MM.1S (cell line): ENCODE results near the gene FHL1.

Experiments used
- DNase-seq: peaks from one replicate; pipeline ENCODE4 v3.0.0-alpha.2; 2015
- H2AFZ ChIP-seq: fragments of 300-600 bp; sonication (generic); 2 replicates; pipeline ENCODE4 v1.6.0; 2016; ENCODE audit warnings: antibody characterized with exemption, low read length
- H3F3A ChIP-seq: fragments of 300-600 bp; sonication (generic); 2 replicates; pipeline ENCODE4 v1.6.1; 2016; ENCODE audit warnings: mild to moderate bottlenecking, antibody characterized with exemption, low read length, moderate library complexity, mixed read lengths; ENCODE audit not compliant: insufficient read depth
- H3K27ac ChIP-seq: fragments of 300-600 bp; sonication (generic); 2 replicates; pipeline ENCODE4 v1.5.1; 2016; ENCODE audit warnings: mild to moderate bottlenecking, low read length
- H3K27me3 ChIP-seq: fragments of 300-600 bp; sonication (generic); replicated peaks from 2 replicates; pipeline ENCODE4 v1.6.0; 2016; ENCODE audit warnings: low read length; ENCODE audit not compliant: insufficient read depth
- H3K36me3 ChIP-seq: fragments of 300-600 bp; sonication (generic); replicated peaks from 2 replicates; pipeline ENCODE4 v1.6.1; 2016; ENCODE audit warnings: mild to moderate bottlenecking, low read length, mixed read lengths; ENCODE audit not compliant: insufficient read depth
- H3K4me1 ChIP-seq: fragments of 300-600 bp; sonication (generic); 2 replicates; pipeline ENCODE4 v1.6.1; 2016; ENCODE audit warnings: low read length, mixed read lengths
- H3K4me2 ChIP-seq: fragments of 300-600 bp; sonication (generic); 2 replicates; pipeline ENCODE4 v1.6.0; 2016; ENCODE audit warnings: low read depth, low read length
- H3K4me3 ChIP-seq: fragments of 300-600 bp; sonication (generic); 2 replicates; pipeline ENCODE4 v1.5.1; 2016; ENCODE audit warnings: low read length, mixed read lengths
- H3K79me2 ChIP-seq: fragments of 300-600 bp; sonication (generic); 2 replicates; pipeline ENCODE4 v1.6.1; 2016; ENCODE audit warnings: mixed run types, low read length, mixed read lengths
- H3K9ac ChIP-seq: fragments of 300-600 bp; sonication (generic); 2 replicates; pipeline ENCODE4 v1.6.1; 2016; ENCODE audit warnings: low read length, mixed read lengths
- H3K9me2 ChIP-seq: fragments of 300-600 bp; sonication (generic); replicated peaks from 2 replicates; pipeline ENCODE4 v1.6.1; 2016; ENCODE audit warnings: mild to moderate bottlenecking, low read length, mixed read lengths; ENCODE audit not compliant: insufficient read depth
- H3K9me3 ChIP-seq: fragments of 300-600 bp; sonication (generic); replicated peaks from 2 replicates; pipeline ENCODE4 v1.6.1; 2016; ENCODE audit warnings: mild to moderate bottlenecking, low read length, mixed read lengths; ENCODE audit not compliant: insufficient read depth
- H4K20me1 ChIP-seq: fragments of 300-600 bp; sonication (generic); 2 replicates; pipeline ENCODE4 v1.6.1; 2016; ENCODE audit warnings: mild to moderate bottlenecking, low read length, moderate library complexity, mixed read lengths; ENCODE audit not compliant: insufficient read depth
- EZH2 ChIP-seq: fragments of 300-600 bp; sonication (generic); optimal IDR thresholded peaks from 2 replicates; pipeline ENCODE3; 2017; ENCODE audit warnings: low read depth, mild to moderate bottlenecking, antibody characterized with exemption, low read length, mixed read lengths
- EZH2phosphoT487 ChIP-seq: fragments of 300-600 bp; sonication (generic); IDR thresholded peaks from 2 replicates; pipeline ENCODE4 v1.6.1; 2018; ENCODE audit warnings: antibody characterized with exemption, low read length
- TF ChIP-seq, protein P1 (sequence below): fragments of 300-600 bp; sonication (generic); IDR thresholded peaks from 2 replicates; pipeline ENCODE4 v1.5.1; 2016; ENCODE audit warnings: antibody characterized with exemption, low read length, mixed read lengths

The FHL1 gene

DNA sequence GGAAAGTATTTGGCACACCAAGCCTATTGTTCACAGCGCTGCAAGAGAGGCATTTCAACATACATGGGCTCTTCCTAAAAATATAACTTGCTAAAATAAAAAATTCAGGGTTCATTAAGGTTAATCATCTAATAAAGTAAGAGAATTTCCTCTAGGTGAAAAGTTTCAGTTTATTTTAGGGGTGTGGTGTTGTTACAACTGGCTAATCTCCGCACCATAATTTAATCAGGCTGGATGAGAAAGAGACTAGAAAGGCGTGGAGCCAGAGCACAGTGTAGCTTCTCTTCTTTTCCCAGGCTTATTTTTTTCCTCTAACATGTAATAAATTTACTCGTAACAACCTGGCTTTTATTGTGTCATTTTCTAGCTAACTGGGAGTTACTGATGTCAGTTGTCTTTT lies 47.9 kb downstream of the FHL1 start:
- Histone ChIP-seq H3K9me3 (no peaks in the 10 kb centered on the region), H3K27me3 (no peaks in the 10 kb centered on the region), H3K79me2 (peaks cover 7% of the 10 kb centered on the region; the same call in 1 of the 2 replicates), H3F3A (no peaks in the 10 kb centered on the region), H3K9ac (no peak overlapping the region), H3K4me1 (0 out of 2 replicates have a peak, but pooled peaks cover 1% of the 10 kb centered on the region), H3K36me3 (no peaks in the 10 kb centered on the region), H4K20me1 (no peaks in the 10 kb centered on the region), H2AFZ (no peak overlapping the region), H3K9me2 (no peaks in the 10 kb centered on the region), H3K4me3 (no peak overlapping the region), H3K4me2 (no peak overlapping the region), H3K27ac (no peak overlapping the region)
- TF ChIP-seq EZH2: no peak
- no peak for TF ChIP-seq EZH2phosphoT487
- TF ChIP-seq, protein P1, sequence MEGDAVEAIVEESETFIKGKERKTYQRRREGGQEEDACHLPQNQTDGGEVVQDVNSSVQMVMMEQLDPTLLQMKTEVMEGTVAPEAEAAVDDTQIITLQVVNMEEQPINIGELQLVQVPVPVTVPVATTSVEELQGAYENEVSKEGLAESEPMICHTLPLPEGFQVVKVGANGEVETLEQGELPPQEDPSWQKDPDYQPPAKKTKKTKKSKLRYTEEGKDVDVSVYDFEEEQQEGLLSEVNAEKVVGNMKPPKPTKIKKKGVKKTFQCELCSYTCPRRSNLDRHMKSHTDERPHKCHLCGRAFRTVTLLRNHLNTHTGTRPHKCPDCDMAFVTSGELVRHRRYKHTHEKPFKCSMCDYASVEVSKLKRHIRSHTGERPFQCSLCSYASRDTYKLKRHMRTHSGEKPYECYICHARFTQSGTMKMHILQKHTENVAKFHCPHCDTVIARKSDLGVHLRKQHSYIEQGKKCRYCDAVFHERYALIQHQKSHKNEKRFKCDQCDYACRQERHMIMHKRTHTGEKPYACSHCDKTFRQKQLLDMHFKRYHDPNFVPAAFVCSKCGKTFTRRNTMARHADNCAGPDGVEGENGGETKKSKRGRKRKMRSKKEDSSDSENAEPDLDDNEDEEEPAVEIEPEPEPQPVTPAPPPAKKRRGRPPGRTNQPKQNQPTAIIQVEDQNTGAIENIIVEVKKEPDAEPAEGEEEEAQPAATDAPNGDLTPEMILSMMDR: no peak
- no peak for DNase-seq

DNA sequence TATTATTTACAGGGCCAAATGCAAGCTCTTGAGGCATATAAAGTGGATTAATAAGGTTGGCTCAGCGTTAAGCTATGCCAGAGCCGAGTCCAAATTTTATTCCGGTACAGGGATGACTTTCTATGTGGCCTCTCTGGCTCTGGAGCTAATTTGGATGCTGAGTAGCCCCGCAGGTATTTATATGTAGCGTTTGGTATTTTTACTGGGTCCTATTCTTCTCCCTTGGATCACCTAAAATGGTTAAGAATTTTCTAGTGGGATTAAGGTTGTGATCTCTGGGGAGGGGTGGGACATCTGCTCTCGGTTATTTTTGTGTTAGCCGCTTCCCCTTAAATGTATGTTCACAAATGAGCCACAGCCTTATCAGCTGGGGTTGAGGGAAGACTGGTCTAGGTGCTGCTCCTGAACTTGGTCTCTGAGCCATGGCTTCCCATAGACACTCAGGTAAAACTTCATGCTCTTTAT lies 49.4 kb downstream of the FHL1 start:
- Histone ChIP-seq H3K9me2 (no peaks in the 10 kb centered on the region), H4K20me1 (no peaks in the 10 kb centered on the region), H3K9ac (no peak overlapping the region), H2AFZ (no peak overlapping the region), H3F3A (no peaks in the 10 kb centered on the region), H3K4me1 (0 out of 2 replicates have a peak, but pooled peaks cover 3% of the 10 kb centered on the region), H3K4me3 (no peak overlapping the region), H3K27me3 (no peaks in the 10 kb centered on the region), H3K4me2 (no peak overlapping the region), H3K36me3 (no peaks in the 10 kb centered on the region), H3K79me2 (peaks cover 7% of the 10 kb centered on the region; the same call in 1 of the 2 replicates), H3K9me3 (no peaks in the 10 kb centered on the region), H3K27ac (no peak overlapping the region)
- no peak for DNase-seq
- no peak for TF ChIP-seq EZH2phosphoT487
- TF ChIP-seq, protein P1: no peak
- no peak for TF ChIP-seq EZH2

DNA sequence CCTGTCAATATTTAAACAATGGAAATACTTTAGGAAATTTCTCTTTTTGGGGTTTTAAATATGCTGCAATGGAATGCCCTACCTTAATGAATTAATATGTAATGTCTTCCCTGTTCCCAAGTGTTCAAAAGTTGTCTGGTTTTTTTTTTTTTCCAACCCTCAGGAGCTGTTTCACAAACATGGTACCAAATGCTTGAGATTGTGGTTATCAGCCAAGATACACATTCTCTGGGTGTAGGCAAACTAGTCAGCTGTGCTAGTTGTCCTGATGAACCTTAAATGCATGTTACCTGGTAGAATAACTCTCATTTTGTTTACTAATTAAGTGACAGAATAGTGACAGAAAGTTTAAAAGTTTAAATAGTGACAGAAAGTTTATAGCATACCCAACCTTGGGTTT lies 50.7 kb downstream of the FHL1 start:
- H3K27ac ChIP-seq: no peak overlapping the region
- peaks cover 6% of the 10 kb centered on the region; the same call in 1 of the 2 replicates for H3K4me1 ChIP-seq
- no peak overlapping the region for H3K4me3 ChIP-seq
- H3K27me3 ChIP-seq: no peaks in the 10 kb centered on the region
- no peak overlapping the region for H3K4me2 ChIP-seq
- H3K9me3 ChIP-seq: no peaks in the 10 kb centered on the region
- no peaks in the 10 kb centered on the region for H4K20me1 ChIP-seq
- no peaks in the 10 kb centered on the region for H3K36me3 ChIP-seq
- H3K9ac ChIP-seq: no peak overlapping the region
- H3K79me2 ChIP-seq: 0 out of 2 replicates have a peak, but pooled peaks cover 7% of the 10 kb centered on the region
- H2AFZ ChIP-seq: no peak overlapping the region
- H3K9me2 ChIP-seq: no peaks in the 10 kb centered on the region
- no peaks in the 10 kb centered on the region for H3F3A ChIP-seq
- TF ChIP-seq EZH2: no peak
- TF ChIP-seq, protein P1: no peak
- no peak for DNase-seq
